Liver (tissue), 9 donors: ENCODE data around the gene TPR. TPM values are rescaled to one million over a fixed set of nuclear protein-coding genes. Genes with fewer than 3 reads are reported as not detected.

Experiments used
- DNase-seq: peaks from one replicate; pipeline ENCODE4 v3.0.0-alpha.2; 2017; ENCODE audit warnings: low spot score
- H3K27ac ChIP-seq, 2 donors: one replicate each; pipeline ENCODE4 v1.7.0; 2013; ENCODE audit warnings: inconsistent platforms in 2 of 2, low read length in 2 of 2, control low read depth in 1 of 2, low read depth in 1 of 2, mild to moderate bottlenecking in 1 of 2
- H3K27me3 ChIP-seq, 4 donors: one replicate each; pipeline versions ENCODE4 v1.6.1 to v1.7.0; 2013; ENCODE audit warnings: low read length in 3 of 4, inconsistent platforms in 1 of 4, mild to moderate bottlenecking in 1 of 4, moderate library complexity in 1 of 4; ENCODE audit not compliant: control insufficient read depth in 4 of 4, insufficient read depth in 4 of 4
- H3K36me3 ChIP-seq, 4 donors: one replicate each; pipeline versions ENCODE4 v1.6.1 to v1.7.0; 2013; ENCODE audit warnings: low read length in 3 of 4, mild to moderate bottlenecking in 3 of 4, low read depth in 1 of 4, moderate library complexity in 1 of 4; ENCODE audit not compliant: control insufficient read depth in 4 of 4, insufficient read depth in 3 of 4
- H3K4me1 ChIP-seq, 4 donors: one replicate each; pipeline versions ENCODE4 v1.6.1 to v1.7.0; 2013; ENCODE audit warnings: low read length in 3 of 4, mild to moderate bottlenecking in 3 of 4, moderate library complexity in 1 of 4; ENCODE audit not compliant: control insufficient read depth in 4 of 4, insufficient read depth in 4 of 4
- H3K4me3 ChIP-seq, 3 donors: one replicate each; pipeline versions ENCODE4 v1.6.1 to v1.7.0; 2013; ENCODE audit warnings: low read length in 3 of 3, control low read depth in 1 of 3, low read depth in 1 of 3, mild to moderate bottlenecking in 1 of 3
- H3K9ac ChIP-seq, 2 donors: one replicate each; pipeline ENCODE4 v1.7.0; 2013; ENCODE audit warnings: low read length in 2 of 2, mild to moderate bottlenecking in 2 of 2, moderate library complexity in 2 of 2, control low read depth in 1 of 2, low read depth in 1 of 2
- H3K9me3 ChIP-seq, 4 donors: one replicate each; pipeline versions ENCODE4 v1.6.1 to v1.7.0; 2013; ENCODE audit warnings: low read length in 3 of 4; ENCODE audit not compliant: control insufficient read depth in 4 of 4
- CTCF ChIP-seq: fragments of 150-350 bp; IDR thresholded peaks from 2 replicates; pipeline ENCODE4 v1.5.1; 2017; ENCODE audit warnings: improper control_type of control experiment, low read depth, low read length; ENCODE audit not compliant: missing input control
- EGR1 ChIP-seq, 2 donors: IDR thresholded peaks; 2 replicates each; pipeline ENCODE4 v1.6.1; 2016 to 2018; ENCODE audit warnings: antibody characterized with exemption in 2 of 2, low read depth in 2 of 2
- HNF4G ChIP-seq: IDR thresholded peaks from 2 replicates; pipeline ENCODE4 v1.6.1; 2016; ENCODE audit warnings: antibody characterized with exemption
- SP1 ChIP-seq: IDR thresholded peaks from 2 replicates; pipeline ENCODE4 v1.6.1; 2018; ENCODE audit warnings: antibody characterized with exemption, mild to moderate bottlenecking
- TAF1 ChIP-seq: conservative IDR thresholded peaks from 2 replicates; pipeline ENCODE4 v1.6.1; 2016; ENCODE audit warnings: antibody characterized with exemption, mild to moderate bottlenecking
- YY1 ChIP-seq: IDR thresholded peaks from 2 replicates; pipeline ENCODE4 v1.6.1; 2016; ENCODE audit warnings: antibody characterized with exemption, mild to moderate bottlenecking
- WGBS: extraction: QIAGEN DNeasy Blood & Tissue Kit; methylation state at CpG from one replicate; pipeline ENCODE4 v1.1.7; 2013; 5-methylcytosine and 5-hydroxymethylcytosine counted together
- polyA plus RNA-seq, 2 donors: library from polyadenylated mRNA; stranded (reverse) in 1 of 2; unstranded in 1 of 2; fragments of 200-250 nt in 1 of 2; fragments of >200 nt in 1 of 2; fragmentation: Nextera tagmentation in 1 of 2; extraction: Ambion mirVana in 1 of 2; gene quantifications; one replicate each; pipeline versions ENCODE4 v1.2.1 to v1.2.3, GENCODE V29; 2013 to 2015
- total RNA-seq, 2 donors: library from RNA; depleted of rRNA; stranded (reverse); fragments of >200 nt; gene quantifications; one replicate each; pipeline ENCODE4 v1.2.3, GENCODE V29; 2014
- TF ChIP-seq, protein P1 (sequence below): IDR thresholded peaks from 2 replicates; pipeline ENCODE4 v1.6.1; 2016; ENCODE audit warnings: antibody characterized with exemption, mild to moderate bottlenecking
- TF ChIP-seq, protein P2 (sequence below): IDR thresholded peaks from 2 replicates; pipeline ENCODE4 v1.6.1; 2016; ENCODE audit warnings: antibody characterized with exemption
- donor health status: healthy.
- donor health status: healthy.
- donor health status: healthy.
- donor health status: healthy.
- donor health status: healthy.

Gene TPR
- total and polyA plus RNA-seq, 4 donors: 8.1 to 45.1 (median 39.2) TPM

- Histone ChIP-seq H3K9ac (no peak overlapping the region), H3K27ac (no peak overlapping the region), H3K4me1 (no peaks in the 10 kb centered on the region), H3K9me3 (no peaks in the 10 kb centered on the region), H3K4me3 (no peak overlapping the region), H3K27me3 (no peaks in the 10 kb centered on the region), H3K36me3 (peaks cover 11 to 80% (median 63%) of the 10 kb centered on the region in 4 donors)
- 96% methylated on average over 1 of the region's 1 CpG for WGBS
- DNase-seq: no peak
- peak; percentile 19 for TF ChIP-seq CTCF
- TF ChIP-seq, protein P1, sequence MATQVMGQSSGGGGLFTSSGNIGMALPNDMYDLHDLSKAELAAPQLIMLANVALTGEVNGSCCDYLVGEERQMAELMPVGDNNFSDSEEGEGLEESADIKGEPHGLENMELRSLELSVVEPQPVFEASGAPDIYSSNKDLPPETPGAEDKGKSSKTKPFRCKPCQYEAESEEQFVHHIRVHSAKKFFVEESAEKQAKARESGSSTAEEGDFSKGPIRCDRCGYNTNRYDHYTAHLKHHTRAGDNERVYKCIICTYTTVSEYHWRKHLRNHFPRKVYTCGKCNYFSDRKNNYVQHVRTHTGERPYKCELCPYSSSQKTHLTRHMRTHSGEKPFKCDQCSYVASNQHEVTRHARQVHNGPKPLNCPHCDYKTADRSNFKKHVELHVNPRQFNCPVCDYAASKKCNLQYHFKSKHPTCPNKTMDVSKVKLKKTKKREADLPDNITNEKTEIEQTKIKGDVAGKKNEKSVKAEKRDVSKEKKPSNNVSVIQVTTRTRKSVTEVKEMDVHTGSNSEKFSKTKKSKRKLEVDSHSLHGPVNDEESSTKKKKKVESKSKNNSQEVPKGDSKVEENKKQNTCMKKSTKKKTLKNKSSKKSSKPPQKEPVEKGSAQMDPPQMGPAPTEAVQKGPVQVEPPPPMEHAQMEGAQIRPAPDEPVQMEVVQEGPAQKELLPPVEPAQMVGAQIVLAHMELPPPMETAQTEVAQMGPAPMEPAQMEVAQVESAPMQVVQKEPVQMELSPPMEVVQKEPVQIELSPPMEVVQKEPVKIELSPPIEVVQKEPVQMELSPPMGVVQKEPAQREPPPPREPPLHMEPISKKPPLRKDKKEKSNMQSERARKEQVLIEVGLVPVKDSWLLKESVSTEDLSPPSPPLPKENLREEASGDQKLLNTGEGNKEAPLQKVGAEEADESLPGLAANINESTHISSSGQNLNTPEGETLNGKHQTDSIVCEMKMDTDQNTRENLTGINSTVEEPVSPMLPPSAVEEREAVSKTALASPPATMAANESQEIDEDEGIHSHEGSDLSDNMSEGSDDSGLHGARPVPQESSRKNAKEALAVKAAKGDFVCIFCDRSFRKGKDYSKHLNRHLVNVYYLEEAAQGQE: no peak
These were observed 44.3 kb downstream of the TPR start for GRCh38 chr1:186330758-186331157.

GRCh38 chr1:186327331-186327730 is 47.7 kb downstream of the TPR start:
- Histone ChIP-seq H3K9me3 (no peaks in the 10 kb centered on the region), H3K27ac (no peak overlapping the region), H3K9ac (no peak overlapping the region), H3K4me1 (no peaks in the 10 kb centered on the region), H3K27me3 (no peaks in the 10 kb centered on the region), H3K36me3 (peaks cover 10 to 72% (median 47%) of the 10 kb centered on the region in 4 donors), H3K4me3 (no peak overlapping the region)
- TF ChIP-seq TAF1 (no peak), HNF4G (no peak), SP1 (no peak), YY1 (no peak), EGR1 (IDR thresholded peaks at IDR 0.05; ENCODE audit: low read depth in 2 of 2) (no peak)
- TF ChIP-seq, protein P1: no peak
- TF ChIP-seq, protein P2, sequence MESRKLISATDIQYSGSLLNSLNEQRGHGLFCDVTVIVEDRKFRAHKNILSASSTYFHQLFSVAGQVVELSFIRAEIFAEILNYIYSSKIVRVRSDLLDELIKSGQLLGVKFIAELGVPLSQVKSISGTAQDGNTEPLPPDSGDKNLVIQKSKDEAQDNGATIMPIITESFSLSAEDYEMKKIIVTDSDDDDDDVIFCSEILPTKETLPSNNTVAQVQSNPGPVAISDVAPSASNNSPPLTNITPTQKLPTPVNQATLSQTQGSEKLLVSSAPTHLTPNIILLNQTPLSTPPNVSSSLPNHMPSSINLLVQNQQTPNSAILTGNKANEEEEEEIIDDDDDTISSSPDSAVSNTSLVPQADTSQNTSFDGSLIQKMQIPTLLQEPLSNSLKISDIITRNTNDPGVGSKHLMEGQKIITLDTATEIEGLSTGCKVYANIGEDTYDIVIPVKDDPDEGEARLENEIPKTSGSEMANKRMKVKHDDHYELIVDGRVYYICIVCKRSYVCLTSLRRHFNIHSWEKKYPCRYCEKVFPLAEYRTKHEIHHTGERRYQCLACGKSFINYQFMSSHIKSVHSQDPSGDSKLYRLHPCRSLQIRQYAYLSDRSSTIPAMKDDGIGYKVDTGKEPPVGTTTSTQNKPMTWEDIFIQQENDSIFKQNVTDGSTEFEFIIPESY: no peak
- no peak for DNase-seq
- 89% methylated on average over 1 of the region's 1 CpG for WGBS
